ENCODE measurements around the gene TM9SF3. TPM values are rescaled to one million over a fixed set of nuclear protein-coding genes. Genes with fewer than 3 reads are reported as not detected.

Gene TM9SF3
- total and polyA plus RNA-seq, 2 experiments from 2014 or later, result 37.3 to 72.5 TPM

DNA sequence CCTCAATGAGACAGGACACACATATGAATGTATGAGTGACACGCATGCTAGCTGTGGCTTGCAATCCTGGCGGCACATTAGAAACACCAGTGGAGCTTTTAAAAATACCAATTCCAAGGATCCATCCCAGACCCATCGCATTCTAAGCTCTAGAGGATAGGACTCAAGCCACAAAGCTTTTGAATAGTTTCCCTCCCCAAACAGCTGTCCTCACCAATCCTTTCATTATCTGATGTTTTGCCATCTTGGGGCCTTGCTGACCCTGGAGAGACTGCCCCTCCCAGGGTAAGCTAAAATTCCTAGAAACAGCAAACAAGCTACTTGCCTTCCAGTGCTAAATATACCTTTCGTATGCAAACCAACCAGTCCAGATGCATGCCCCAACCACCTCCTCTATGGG, 8.9 kb upstream of the TM9SF3 start:
- no peaks in the 10 kb centered on the region; the same call in 1 of the 2 replicates for H4K20me1 ChIP-seq (replicated peaks; ENCODE audit: insufficient read depth)
- no peaks in the 10 kb centered on the region for H3K36me3 ChIP-seq (ENCODE audit: insufficient read depth)
- Mint-ChIP-seq H3K27ac (no peak overlapping the region), H3K36me3 (ENCODE audit: low read depth) (no peaks in the 10 kb centered on the region), H3K4me3 (no peak overlapping the region), H3K9me3 (no peaks in the 10 kb centered on the region), H3K4me1 (no peaks in the 10 kb centered on the region; the same call in 1 of the 3 replicates), H3K27me3 (ENCODE audit: insufficient read depth, low read depth, poor library complexity) (peaks cover 4% of the 10 kb centered on the region)
- H3K9me2 ChIP-seq (ENCODE audit: insufficient read depth), result no peaks in the 10 kb centered on the region
- no peak overlapping the region for H3K4me3 ChIP-seq
- no peak overlapping the region for H3K27ac ChIP-seq (ENCODE audit: low read depth)
- H2AFZ ChIP-seq, result no peak overlapping the region
- no peaks in the 10 kb centered on the region for H3K4me1 ChIP-seq (ENCODE audit: insufficient read depth)
- H3F3A ChIP-seq (replicated peaks; ENCODE audit: low read depth), result no peaks in the 10 kb centered on the region
- no peaks in the 10 kb centered on the region for H3K27me3 ChIP-seq (ENCODE audit: insufficient read depth)
- ATAC-seq (no peak), DNase-seq (ENCODE audit: low spot score) (no peak)
- H3K79me2 ChIP-seq (replicated peaks; ENCODE audit: insufficient read depth), result no peaks in the 10 kb centered on the region
- H3K4me2 ChIP-seq, result no peak overlapping the region
- TF ChIP-seq, protein P1, sequence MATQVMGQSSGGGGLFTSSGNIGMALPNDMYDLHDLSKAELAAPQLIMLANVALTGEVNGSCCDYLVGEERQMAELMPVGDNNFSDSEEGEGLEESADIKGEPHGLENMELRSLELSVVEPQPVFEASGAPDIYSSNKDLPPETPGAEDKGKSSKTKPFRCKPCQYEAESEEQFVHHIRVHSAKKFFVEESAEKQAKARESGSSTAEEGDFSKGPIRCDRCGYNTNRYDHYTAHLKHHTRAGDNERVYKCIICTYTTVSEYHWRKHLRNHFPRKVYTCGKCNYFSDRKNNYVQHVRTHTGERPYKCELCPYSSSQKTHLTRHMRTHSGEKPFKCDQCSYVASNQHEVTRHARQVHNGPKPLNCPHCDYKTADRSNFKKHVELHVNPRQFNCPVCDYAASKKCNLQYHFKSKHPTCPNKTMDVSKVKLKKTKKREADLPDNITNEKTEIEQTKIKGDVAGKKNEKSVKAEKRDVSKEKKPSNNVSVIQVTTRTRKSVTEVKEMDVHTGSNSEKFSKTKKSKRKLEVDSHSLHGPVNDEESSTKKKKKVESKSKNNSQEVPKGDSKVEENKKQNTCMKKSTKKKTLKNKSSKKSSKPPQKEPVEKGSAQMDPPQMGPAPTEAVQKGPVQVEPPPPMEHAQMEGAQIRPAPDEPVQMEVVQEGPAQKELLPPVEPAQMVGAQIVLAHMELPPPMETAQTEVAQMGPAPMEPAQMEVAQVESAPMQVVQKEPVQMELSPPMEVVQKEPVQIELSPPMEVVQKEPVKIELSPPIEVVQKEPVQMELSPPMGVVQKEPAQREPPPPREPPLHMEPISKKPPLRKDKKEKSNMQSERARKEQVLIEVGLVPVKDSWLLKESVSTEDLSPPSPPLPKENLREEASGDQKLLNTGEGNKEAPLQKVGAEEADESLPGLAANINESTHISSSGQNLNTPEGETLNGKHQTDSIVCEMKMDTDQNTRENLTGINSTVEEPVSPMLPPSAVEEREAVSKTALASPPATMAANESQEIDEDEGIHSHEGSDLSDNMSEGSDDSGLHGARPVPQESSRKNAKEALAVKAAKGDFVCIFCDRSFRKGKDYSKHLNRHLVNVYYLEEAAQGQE (IDR thresholded peaks at IDR 0.05; ENCODE audit: unreplicated experiment), result no peak

DNA sequence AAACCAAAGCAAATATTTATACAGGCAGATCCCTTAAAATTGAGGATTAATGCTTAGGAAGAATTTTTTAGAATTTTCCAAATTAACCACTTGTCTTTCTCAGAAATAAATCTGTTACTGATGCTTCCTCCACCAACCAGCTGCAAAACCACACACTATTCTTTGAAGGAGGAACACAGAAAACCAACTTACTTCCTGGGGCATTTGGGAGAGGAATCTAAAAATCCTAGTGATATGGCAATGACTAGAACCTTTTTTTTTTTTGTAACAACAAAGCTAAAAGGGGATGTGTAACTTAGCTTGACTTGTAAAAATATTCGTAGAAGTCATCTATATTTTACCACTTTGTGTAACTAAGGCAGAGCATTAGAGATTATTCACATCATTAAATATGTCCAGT, 5.1 kb upstream of the TM9SF3 start:
- Histone ChIP-seq H3K36me3 (ENCODE audit: insufficient read depth) (no peaks in the 10 kb centered on the region), H3K4me3 (no peak overlapping the region), H3K27ac (ENCODE audit: low read depth) (no peak overlapping the region), H3K9me2 (ENCODE audit: insufficient read depth) (no peaks in the 10 kb centered on the region), H2AFZ (no peak overlapping the region), H3K27me3 (ENCODE audit: insufficient read depth) (no peaks in the 10 kb centered on the region), H3K79me2 (replicated peaks; ENCODE audit: insufficient read depth) (no peaks in the 10 kb centered on the region), H3F3A (replicated peaks; ENCODE audit: low read depth) (peaks cover 4% of the 10 kb centered on the region; the same call in 1 of the 2 replicates), H3K4me1 (ENCODE audit: insufficient read depth) (peaks cover 8% of the 10 kb centered on the region), H4K20me1 (replicated peaks; ENCODE audit: insufficient read depth) (no peaks in the 10 kb centered on the region; the same call in 1 of the 2 replicates), H3K4me2 (no peak overlapping the region)
- no peaks in the 10 kb centered on the region; the same call in 1 of the 3 replicates for H3K4me1 Mint-ChIP-seq
- ATAC-seq (no peak), DNase-seq (ENCODE audit: low spot score) (no peak)
- H3K27me3 Mint-ChIP-seq (ENCODE audit: insufficient read depth, low read depth, poor library complexity), result peaks cover 7% of the 10 kb centered on the region
- H3K4me3 Mint-ChIP-seq, result no peak overlapping the region
- no peak overlapping the region for H3K27ac Mint-ChIP-seq
- H3K9me3 Mint-ChIP-seq, result no peaks in the 10 kb centered on the region
- no peaks in the 10 kb centered on the region for H3K36me3 Mint-ChIP-seq (ENCODE audit: low read depth)
- no peak for TF ChIP-seq EZH2phosphoT487 (IDR thresholded peaks at IDR 0.05; ENCODE audit: unreplicated experiment)
- TF ChIP-seq, protein P2, sequence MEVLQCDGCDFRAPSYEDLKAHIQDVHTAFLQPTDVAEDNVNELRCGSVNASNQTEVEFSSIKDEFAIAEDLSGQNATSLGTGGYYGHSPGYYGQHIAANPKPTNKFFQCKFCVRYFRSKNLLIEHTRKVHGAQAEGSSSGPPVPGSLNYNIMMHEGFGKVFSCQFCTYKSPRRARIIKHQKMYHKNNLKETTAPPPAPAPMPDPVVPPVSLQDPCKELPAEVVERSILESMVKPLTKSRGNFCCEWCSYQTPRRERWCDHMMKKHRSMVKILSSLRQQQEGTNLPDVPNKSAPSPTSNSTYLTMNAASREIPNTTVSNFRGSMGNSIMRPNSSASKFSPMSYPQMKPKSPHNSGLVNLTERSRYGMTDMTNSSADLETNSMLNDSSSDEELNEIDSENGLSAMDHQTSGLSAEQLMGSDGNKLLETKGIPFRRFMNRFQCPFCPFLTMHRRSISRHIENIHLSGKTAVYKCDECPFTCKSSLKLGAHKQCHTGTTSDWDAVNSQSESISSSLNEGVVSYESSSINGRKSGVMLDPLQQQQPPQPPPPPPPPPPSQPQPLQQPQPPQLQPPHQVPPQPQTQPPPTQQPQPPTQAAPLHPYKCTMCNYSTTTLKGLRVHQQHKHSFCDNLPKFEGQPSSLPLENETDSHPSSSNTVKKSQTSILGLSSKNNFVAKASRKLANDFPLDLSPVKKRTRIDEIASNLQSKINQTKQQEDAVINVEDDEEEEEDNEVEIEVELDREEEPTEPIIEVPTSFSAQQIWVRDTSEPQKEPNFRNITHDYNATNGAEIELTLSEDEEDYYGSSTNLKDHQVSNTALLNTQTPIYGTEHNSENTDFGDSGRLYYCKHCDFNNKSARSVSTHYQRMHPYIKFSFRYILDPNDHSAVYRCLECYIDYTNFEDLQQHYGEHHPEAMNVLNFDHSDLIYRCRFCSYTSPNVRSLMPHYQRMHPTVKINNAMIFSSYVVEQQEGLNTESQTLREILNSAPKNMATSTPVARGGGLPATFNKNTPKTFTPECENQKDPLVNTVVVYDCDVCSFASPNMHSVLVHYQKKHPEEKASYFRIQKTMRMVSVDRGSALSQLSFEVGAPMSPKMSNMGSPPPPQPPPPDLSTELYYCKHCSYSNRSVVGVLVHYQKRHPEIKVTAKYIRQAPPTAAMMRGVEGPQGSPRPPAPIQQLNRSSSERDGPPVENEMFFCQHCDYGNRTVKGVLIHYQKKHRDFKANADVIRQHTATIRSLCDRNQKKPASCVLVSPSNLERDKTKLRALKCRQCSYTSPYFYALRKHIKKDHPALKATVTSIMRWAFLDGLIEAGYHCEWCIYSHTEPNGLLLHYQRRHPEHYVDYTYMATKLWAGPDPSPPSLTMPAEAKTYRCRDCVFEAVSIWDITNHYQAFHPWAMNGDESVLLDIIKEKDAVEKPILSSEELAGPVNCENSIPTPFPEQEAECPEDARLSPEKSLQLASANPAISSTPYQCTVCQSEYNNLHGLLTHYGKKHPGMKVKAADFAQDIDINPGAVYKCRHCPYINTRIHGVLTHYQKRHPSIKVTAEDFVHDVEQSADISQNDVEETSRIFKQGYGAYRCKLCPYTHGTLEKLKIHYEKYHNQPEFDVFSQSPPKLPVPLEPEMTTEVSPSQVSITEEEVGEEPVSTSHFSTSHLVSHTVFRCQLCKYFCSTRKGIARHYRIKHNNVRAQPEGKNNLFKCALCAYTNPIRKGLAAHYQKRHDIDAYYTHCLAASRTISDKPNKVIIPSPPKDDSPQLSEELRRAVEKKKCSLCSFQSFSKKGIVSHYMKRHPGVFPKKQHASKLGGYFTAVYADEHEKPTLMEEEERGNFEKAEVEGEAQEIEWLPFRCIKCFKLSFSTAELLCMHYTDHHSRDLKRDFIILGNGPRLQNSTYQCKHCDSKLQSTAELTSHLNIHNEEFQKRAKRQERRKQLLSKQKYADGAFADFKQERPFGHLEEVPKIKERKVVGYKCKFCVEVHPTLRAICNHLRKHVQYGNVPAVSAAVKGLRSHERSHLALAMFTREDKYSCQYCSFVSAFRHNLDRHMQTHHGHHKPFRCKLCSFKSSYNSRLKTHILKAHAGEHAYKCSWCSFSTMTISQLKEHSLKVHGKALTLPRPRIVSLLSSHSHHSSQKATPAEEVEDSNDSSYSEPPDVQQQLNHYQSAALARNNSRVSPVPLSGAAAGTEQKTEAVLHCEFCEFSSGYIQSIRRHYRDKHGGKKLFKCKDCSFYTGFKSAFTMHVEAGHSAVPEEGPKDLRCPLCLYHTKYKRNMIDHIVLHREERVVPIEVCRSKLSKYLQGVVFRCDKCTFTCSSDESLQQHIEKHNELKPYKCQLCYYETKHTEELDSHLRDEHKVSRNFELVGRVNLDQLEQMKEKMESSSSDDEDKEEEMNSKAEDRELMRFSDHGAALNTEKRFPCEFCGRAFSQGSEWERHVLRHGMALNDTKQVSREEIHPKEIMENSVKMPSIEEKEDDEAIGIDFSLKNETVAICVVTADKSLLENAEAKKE (CRISPR knock-in tag; IDR thresholded peaks at IDR 0.05), result no peak
- TF ChIP-seq, protein P1 (IDR thresholded peaks at IDR 0.05; ENCODE audit: unreplicated experiment), result no peak
- TF ChIP-seq, protein P3, sequence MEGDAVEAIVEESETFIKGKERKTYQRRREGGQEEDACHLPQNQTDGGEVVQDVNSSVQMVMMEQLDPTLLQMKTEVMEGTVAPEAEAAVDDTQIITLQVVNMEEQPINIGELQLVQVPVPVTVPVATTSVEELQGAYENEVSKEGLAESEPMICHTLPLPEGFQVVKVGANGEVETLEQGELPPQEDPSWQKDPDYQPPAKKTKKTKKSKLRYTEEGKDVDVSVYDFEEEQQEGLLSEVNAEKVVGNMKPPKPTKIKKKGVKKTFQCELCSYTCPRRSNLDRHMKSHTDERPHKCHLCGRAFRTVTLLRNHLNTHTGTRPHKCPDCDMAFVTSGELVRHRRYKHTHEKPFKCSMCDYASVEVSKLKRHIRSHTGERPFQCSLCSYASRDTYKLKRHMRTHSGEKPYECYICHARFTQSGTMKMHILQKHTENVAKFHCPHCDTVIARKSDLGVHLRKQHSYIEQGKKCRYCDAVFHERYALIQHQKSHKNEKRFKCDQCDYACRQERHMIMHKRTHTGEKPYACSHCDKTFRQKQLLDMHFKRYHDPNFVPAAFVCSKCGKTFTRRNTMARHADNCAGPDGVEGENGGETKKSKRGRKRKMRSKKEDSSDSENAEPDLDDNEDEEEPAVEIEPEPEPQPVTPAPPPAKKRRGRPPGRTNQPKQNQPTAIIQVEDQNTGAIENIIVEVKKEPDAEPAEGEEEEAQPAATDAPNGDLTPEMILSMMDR (conservative IDR thresholded peaks at IDR 0.05; ENCODE audit: low read depth in 2 of 2), result no peak

All from GM23338 (cell line).